HL-60 (cell line): ENCODE results near the gene DISP3.

Source experiments
- DNase-seq, 2 experiments: peaks; one replicate each; pipeline ENCODE4 v3.0.0-alpha.2; 2010 to 2020; ENCODE audit warnings: low read depth in 1 of 2, low spot score in 1 of 2
- H3K27ac ChIP-seq: fragments of 250-450 bp; sonication (Bioruptor Pico); replicated peaks from 2 replicates; pipeline ENCODE4 v1.5.1; 2020; ENCODE audit warnings: mild to moderate bottlenecking, moderate library complexity
- H3K27me3 ChIP-seq: fragments of 250-450 bp; sonication (Bioruptor Pico); 2 replicates; pipeline ENCODE4 v1.5.1; 2021; ENCODE audit warnings: mild to moderate bottlenecking, moderate library complexity; ENCODE audit not compliant: insufficient read depth, poor library complexity, severe bottlenecking
- H3K4me3 ChIP-seq: replicated peaks from 2 replicates; pipeline ENCODE4 v1.5.1; 2011; ENCODE audit warnings: mild to moderate bottlenecking, control low read depth, low read length; ENCODE audit not compliant: insufficient read depth
- GABPA ChIP-seq: IDR thresholded peaks from 2 replicates; pipeline ENCODE4 v1.6.1; 2012; ENCODE audit warnings: low read depth
- POLR2AphosphoS5 ChIP-seq: IDR thresholded peaks from 2 replicates; pipeline ENCODE4 v1.6.1; 2012; ENCODE audit warnings: low read depth
- REST ChIP-seq: IDR thresholded peaks from 2 replicates; pipeline ENCODE4 v1.6.1; 2012; ENCODE audit warnings: low read depth; ENCODE audit not compliant: insufficient replicate concordance
- SPI1 ChIP-seq: IDR thresholded peaks from 2 replicates; pipeline ENCODE4 v1.6.1; 2012; ENCODE audit warnings: low read depth, mild to moderate bottlenecking, borderline replicate concordance
- TF ChIP-seq, protein P1 (sequence below): IDR thresholded peaks from one replicate; pipeline ENCODE4 v1.5.1; 2011; ENCODE audit warnings: low read length, control low read depth, inconsistent platforms; ENCODE audit not compliant: insufficient read depth

Gene DISP3

DNA sequence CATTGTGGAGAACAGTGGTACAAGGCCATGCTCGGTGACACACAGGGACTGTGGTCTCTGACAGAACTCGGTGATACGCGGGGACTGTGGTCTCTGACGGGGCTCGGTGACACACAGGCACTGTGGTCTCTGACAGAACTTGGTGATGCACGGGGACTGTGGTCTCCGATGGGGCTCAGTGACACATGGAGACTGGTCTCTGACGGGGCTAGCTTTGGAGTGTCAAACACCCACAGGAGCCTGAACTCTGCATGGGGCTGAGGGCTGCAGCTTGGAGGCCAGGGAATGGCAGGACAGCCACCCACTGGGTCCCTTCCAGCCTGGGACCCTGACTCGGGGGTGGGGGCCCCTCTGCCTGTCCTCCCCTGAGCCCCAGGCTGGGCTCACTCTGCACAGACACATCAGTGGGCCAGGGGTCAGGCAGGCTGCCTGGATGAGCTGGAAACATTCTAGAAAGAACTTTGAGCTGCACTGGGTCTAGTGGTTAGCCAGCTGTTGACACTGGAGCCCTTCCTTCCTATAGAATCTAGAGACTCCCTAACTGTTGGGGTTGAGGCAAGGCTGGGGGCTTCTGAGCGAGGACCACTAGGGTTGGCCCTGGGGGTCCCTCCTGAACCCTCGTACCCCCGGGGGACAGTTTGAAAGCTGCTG is 49.8 kb downstream of the DISP3 start:
- TF ChIP-seq SPI1 (no peak), REST (no peak), GABPA (no peak), POLR2AphosphoS5 (no peak)
- TF ChIP-seq, protein P1, sequence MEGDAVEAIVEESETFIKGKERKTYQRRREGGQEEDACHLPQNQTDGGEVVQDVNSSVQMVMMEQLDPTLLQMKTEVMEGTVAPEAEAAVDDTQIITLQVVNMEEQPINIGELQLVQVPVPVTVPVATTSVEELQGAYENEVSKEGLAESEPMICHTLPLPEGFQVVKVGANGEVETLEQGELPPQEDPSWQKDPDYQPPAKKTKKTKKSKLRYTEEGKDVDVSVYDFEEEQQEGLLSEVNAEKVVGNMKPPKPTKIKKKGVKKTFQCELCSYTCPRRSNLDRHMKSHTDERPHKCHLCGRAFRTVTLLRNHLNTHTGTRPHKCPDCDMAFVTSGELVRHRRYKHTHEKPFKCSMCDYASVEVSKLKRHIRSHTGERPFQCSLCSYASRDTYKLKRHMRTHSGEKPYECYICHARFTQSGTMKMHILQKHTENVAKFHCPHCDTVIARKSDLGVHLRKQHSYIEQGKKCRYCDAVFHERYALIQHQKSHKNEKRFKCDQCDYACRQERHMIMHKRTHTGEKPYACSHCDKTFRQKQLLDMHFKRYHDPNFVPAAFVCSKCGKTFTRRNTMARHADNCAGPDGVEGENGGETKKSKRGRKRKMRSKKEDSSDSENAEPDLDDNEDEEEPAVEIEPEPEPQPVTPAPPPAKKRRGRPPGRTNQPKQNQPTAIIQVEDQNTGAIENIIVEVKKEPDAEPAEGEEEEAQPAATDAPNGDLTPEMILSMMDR: no peak
- no peak overlapping the region for H3K4me3 ChIP-seq

DNA sequence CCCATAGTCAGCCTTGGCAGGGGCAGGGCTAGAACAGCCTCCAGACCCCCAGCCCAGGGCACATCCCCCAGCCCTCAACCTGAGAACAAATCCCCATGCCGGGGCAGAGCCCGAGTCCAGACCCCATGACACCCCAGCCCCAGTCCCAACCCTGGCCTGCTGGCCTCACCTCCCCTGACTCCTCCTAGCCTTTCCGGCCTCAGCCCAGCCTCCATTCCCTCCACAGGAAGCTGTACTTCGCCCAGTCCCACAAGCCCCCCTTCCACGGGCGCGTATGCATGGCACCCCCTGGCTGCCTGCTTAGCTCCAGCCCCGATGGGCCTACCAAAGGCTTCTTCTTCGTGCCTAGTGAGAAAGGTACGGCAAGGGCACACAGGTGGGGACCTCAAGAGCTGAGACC is 50.4 kb downstream of the DISP3 start:
- no peak for DNase-seq
- no peak overlapping the region for H3K27ac ChIP-seq
- TF ChIP-seq SPI1 (no peak), POLR2AphosphoS5 (no peak)
- no peak overlapping the region for H3K4me3 ChIP-seq
- no peaks in the 10 kb centered on the region for H3K27me3 ChIP-seq

More for the DNA sequence above, 49.8 kb downstream of the DISP3 start:
- Histone ChIP-seq H3K27me3 (no peaks in the 10 kb centered on the region), H3K27ac (no peak overlapping the region)
- DNase-seq: no peak

GRCh38 chr1:11529763-11530730 is 51.1 kb downstream of the DISP3 start:
- DNase-seq: no peak
- TF ChIP-seq REST: no peak
- no peak for TF ChIP-seq GABPA
- TF ChIP-seq POLR2AphosphoS5: no peak
- TF ChIP-seq SPI1: no peak
- TF ChIP-seq, protein P1: no peak
- Histone ChIP-seq H3K27ac (no peak overlapping the region), H3K4me3 (no peak overlapping the region), H3K27me3 (no peaks in the 10 kb centered on the region)

DNA sequence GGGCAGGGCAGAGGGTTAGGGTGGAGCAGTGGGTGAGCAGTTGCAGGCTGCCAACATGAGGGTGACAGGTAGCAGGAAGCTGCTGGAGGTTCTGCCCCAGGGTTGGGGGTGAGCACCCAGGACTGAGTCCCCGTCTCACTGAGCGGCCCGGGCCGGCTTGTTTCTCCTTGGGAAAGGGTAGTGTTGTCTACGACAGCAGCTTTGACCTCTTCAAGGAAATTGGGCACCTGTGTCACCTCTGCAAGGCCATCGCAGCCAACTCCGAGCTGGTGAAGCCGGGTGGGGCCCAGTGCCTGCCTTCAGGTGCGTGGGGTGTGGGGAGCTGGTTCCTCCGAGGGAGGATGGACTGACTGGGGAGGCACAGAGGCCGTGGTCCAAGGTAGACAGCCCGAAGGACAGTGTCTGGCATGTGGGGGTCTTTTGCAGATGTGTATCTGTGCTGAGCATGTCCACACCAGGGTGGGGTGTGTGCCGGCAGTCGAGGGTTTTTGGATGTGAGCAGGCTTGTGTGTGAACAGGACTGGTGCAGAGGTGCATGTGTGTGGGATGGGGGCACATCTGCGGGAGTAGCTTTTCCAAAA is 51.9 kb downstream of the DISP3 start:
- no peaks in the 10 kb centered on the region for H3K27me3 ChIP-seq
- TF ChIP-seq GABPA (no peak), REST (no peak), POLR2AphosphoS5 (no peak), SPI1 (no peak)
- TF ChIP-seq, protein P1: no peak
- no peak overlapping the region for H3K4me3 ChIP-seq
- DNase-seq: no peak
- no peak overlapping the region for H3K27ac ChIP-seq
